Tibial nerve (tissue), 4 donors: ENCODE data around the gene CLHC1. TPM values are rescaled to one million over a fixed set of nuclear protein-coding genes. Genes with fewer than 3 reads are reported as not detected.
"Not testable (repeated sequence)": the region's sequence is repeated elsewhere in the genome, so short reads cannot be mapped to it uniquely, and the experiment has no call there.

Experiments
- DNase-seq, 2 donors: peaks; one replicate each; pipeline ENCODE4 v3.0.0-alpha.2; 2019; ENCODE audit warnings: low spot score in 2 of 2
- H3K27ac ChIP-seq, 4 donors: fragments of 200-600 bp; sonication (generic) in 3 of 4; one replicate each; pipeline ENCODE4 v1.5.1; 2017 to 2019; ENCODE audit warnings: mild to moderate bottlenecking in 1 of 4
- H3K27me3 ChIP-seq, 2 donors: fragments of 200-600 bp; sonication (generic) in 1 of 2; one replicate each; pipeline versions ENCODE4 v1.5.1 to v1.6.0; 2017 to 2019
- H3K36me3 ChIP-seq, 3 donors: fragments of 200-600 bp; sonication (generic); one replicate each; pipeline ENCODE4 v1.5.1; 2018 to 2019
- H3K4me1 ChIP-seq, 4 donors: fragments of 200-600 bp; sonication (generic) in 3 of 4; one replicate each; pipeline ENCODE4 v1.5.1; 2017 to 2019
- H3K4me3 ChIP-seq, 4 donors: fragments of 200-600 bp; sonication (generic) in 3 of 4; one replicate each; pipeline ENCODE4 v1.5.1; 2017 to 2019; ENCODE audit warnings: mild to moderate bottlenecking in 1 of 4, moderate library complexity in 1 of 4
- H3K9me3 ChIP-seq, 4 donors: fragments of 200-600 bp; sonication (generic) in 3 of 4; one replicate each; pipeline ENCODE4 v1.5.1; 2017 to 2019
- EP300 ChIP-seq, 2 donors: sonication (generic); formaldehyde crosslinking; IDR thresholded peaks; one replicate each; pipeline ENCODE4 v1.6.1; 2017; ENCODE audit warnings: antibody characterized with exemption in 2 of 2, mild to moderate bottlenecking in 1 of 2
- POLR2A ChIP-seq, 2 donors: fragments of 450-650 bp; IDR thresholded peaks; one replicate each; pipeline ENCODE4 v1.6.1; 2017; ENCODE audit warnings: antibody characterized with exemption in 2 of 2, mild to moderate bottlenecking in 2 of 2, moderate library complexity in 2 of 2
- WGBS, 2 donors: methylation state at CpG; one replicate each; pipeline ENCODE4 v1.1.5; 2018; 5-methylcytosine and 5-hydroxymethylcytosine counted together
- total RNA-seq, 4 donors: library from RNA; depleted of rRNA; stranded (reverse); fragments of >200 nt; gene quantifications; one replicate each; pipeline ENCODE4 v1.1.0, GENCODE V29; 2016
- TF ChIP-seq, protein P1 (sequence below), 5 experiments: fragments of 200-600 bp in 3 of 5; fragments of 450-650 bp in 2 of 5; sonication (generic) in 3 of 5; IDR thresholded peaks; one replicate each; pipeline ENCODE4 v1.5.1; 2016 to 2019; ENCODE audit warnings: antibody characterized with exemption in 5 of 5, mild to moderate bottlenecking in 3 of 5, moderate library complexity in 2 of 5

CLHC1 gene
- total RNA-seq, 4 donors from 2014 or later = 1.7 to 15.6 (median 9.9) TPM

DNA sequence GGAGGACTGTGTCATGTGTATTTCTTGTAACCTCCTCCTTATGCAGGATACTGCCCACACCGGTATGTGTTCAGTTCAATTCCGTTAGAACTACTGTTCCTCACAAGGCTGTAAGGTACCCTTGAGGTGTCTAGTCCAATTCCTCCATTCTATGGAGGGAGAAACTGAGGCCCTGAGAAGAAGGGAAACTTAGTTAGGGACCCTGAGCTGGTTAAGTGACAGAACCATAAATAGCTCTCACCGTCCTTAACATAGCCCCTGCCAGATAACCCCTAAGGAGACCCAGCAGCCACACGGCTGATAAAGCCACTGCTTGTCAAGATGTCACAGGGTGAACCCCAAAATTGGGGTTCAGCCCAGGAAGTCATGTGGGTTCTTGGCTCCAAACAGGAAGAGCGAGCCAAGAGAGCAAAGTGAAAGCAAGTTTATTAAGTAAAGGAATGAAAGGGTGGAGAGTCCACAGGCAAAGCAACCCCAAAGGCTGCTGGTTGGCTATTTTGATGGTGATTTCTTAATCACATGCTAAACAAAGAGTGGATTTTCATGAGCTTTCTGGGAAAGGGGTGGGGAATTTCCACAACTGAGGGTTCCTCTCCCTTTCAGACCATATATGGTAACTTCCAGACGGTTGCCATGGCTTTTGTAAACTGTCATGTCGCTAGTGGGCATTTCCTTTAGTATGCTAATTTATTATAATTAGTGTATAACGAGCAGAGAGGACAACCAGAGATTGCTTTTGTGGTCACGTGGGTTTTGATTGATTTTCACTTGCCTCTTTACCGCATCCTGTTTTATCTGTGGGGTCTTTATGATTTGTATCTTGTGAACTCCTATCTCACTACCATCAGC lies 98.4 kb downstream of the CLHC1 start:
- no peaks in the 10 kb centered on the region for H3K27me3 ChIP-seq
- H3K36me3 ChIP-seq = no peaks in the 10 kb centered on the region
- DNase-seq = peak in 1 of 2 donors; percentile 56
- H3K27ac ChIP-seq = peak overlapping the region; percentile 69 to 90 (median 80)
- H3K9me3 ChIP-seq = no peaks in the 10 kb centered on the region
- H3K4me3 ChIP-seq = peak overlapping the region; percentile 22 to 50 (median 33)
- WGBS, 2 donors = 18 to 19% methylated on average over 10 of the region's 10 CpGs
- TF ChIP-seq EP300 (IDR thresholded peaks at IDR 0.05) (peak; percentile 41 to 78), POLR2A (IDR thresholded peaks at IDR 0.05) (peak in 1 of 2 donors; percentile 45)
- TF ChIP-seq, protein P1, sequence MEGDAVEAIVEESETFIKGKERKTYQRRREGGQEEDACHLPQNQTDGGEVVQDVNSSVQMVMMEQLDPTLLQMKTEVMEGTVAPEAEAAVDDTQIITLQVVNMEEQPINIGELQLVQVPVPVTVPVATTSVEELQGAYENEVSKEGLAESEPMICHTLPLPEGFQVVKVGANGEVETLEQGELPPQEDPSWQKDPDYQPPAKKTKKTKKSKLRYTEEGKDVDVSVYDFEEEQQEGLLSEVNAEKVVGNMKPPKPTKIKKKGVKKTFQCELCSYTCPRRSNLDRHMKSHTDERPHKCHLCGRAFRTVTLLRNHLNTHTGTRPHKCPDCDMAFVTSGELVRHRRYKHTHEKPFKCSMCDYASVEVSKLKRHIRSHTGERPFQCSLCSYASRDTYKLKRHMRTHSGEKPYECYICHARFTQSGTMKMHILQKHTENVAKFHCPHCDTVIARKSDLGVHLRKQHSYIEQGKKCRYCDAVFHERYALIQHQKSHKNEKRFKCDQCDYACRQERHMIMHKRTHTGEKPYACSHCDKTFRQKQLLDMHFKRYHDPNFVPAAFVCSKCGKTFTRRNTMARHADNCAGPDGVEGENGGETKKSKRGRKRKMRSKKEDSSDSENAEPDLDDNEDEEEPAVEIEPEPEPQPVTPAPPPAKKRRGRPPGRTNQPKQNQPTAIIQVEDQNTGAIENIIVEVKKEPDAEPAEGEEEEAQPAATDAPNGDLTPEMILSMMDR (IDR thresholded peaks at IDR 0.05) = no peak
- peaks cover 0 to 27% (median 4%) of the 10 kb centered on the region in 4 donors for H3K4me1 ChIP-seq

DNA sequence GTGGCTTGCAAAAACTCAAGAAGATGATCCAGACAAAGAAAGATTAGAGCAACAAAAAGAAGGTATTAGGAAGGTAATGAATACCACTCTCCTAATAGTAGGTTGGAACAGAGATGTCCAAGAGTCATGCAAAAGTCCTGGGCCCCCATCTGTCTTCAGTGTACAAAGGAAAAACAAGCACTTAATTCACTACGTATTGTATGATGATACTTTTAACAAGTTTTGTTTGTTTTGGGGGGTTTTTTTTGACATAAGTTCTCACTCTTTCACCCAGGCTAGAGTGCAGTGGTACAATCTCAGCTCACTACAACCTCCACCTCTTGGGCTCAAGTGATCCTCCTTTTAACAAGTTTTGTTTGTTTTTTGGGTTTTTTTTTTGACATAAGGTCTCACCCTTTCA lies 101.2 kb downstream of the CLHC1 start:
- Histone ChIP-seq H3K4me3 (no peak overlapping the region), H3K36me3 (no peaks in the 10 kb centered on the region), H3K27me3 (no peaks in the 10 kb centered on the region), H3K4me1 (peaks cover 0 to 18% (median 4%) of the 10 kb centered on the region in 4 donors), H3K9me3 (no peaks in the 10 kb centered on the region), H3K27ac (no peak overlapping the region)
- DNase-seq = no peak
- TF ChIP-seq POLR2A (IDR thresholded peaks at IDR 0.05) (no peak), EP300 (IDR thresholded peaks at IDR 0.05) (no peak)
- TF ChIP-seq, protein P1 (IDR thresholded peaks at IDR 0.05) = no peak
- WGBS, 2 donors = 67 to 76% methylated on average over 1 of the region's 1 CpG

DNA sequence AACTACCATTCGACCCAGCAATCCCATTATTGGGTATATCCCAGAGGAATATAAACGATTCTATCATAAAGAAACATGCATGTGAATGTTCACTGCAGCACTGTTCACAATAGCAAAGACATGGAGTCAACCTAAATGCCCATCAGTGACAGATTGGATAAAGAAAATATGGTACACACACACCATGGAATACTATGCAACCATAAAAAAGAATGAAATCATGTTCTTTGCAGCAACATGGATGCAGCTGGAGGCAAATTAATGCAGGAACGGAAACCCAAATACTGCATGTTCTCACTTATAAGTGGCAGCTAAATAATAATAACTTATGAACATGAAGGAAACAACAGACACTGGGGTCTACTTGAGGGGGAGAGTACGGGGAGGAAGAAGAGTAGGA lies 105.5 kb downstream of the CLHC1 start:
- H3K36me3 ChIP-seq, DNase-seq, H3K27me3 ChIP-seq, H3K9me3 ChIP-seq, H3K27ac ChIP-seq, H3K4me3 ChIP-seq, H3K4me1 ChIP-seq: not testable (repeated sequence)
- WGBS, 2 donors = 90 to 95% methylated on average over 4 of the region's 4 CpGs

Other genes starting within 250 kb of the CLHC1 start
- gene RTN4, start 181.8 kb downstream of the CLHC1 start, total RNA-seq = 100 to 1,000 TPM; 232 to 245 (median 243) TPM
- gene RPS27A, start 395 bp upstream of the CLHC1 start, total RNA-seq = 1,000 to 10,000 TPM in 3 of 4 donors, 100 to 1,000 TPM in 1; 798 to 1,730 (median 1,241) TPM
- gene MTIF2, start 36.9 kb upstream of the CLHC1 start, total RNA-seq = 10 to 100 TPM; 11.8 to 31.9 (median 18.0) TPM
- 10 to 100 TPM; 41.0 to 64.7 (median 57.5) TPM for gene CCDC88A, start 187.6 kb upstream of the CLHC1 start, total RNA-seq